Measurements from ENCODE around the gene CALHM2. TPM values are rescaled to one million over a fixed set of nuclear protein-coding genes. Genes with fewer than 3 reads are reported as not detected.

Gene CALHM2
- total RNA-seq, 1 donor from 2014 or later: 94.3 TPM

DNA sequence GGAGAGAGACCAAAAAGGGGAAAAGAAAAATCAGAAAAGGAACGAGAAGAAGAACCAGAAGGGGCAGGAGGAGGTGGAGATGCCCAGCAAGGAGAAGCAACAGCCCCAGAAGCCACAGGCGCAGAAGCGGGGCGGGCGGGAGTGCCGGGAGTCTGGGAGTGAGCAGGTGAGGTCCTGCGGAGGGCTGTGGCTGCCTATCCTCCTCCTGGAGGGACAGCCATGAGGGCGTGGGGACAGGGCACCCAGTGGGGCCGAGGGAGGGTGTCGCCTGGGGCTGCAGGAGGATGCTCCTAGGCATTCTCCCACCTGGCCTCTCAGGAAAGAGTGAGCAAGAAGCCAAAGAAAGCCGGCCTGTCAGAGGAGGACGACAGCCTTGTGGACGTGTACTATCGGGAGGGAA is 11.8 kb downstream of the CALHM2 start:
- intact Hi-C loops (cut with DNase I): no loop called here
- Histone ChIP-seq H3K4me3 (no peak overlapping the region), H3K9me3 (no peaks in the 10 kb centered on the region), H3K4me1 (peaks cover 32% of the 10 kb centered on the region), H3K27ac (no peak overlapping the region), H3K27me3 (no peaks in the 10 kb centered on the region), H3K36me3 (peaks cover 0 to 71% of the 10 kb centered on the region in 2 donors)
- DNase-seq (ENCODE audit: extremely low spot score in 2 of 2): no peak
- TF ChIP-seq POLR2A (IDR thresholded peaks at IDR 0.05): no peak
- no peak for TF ChIP-seq POLR2AphosphoS5 (IDR thresholded peaks at IDR 0.05; ENCODE audit: insufficient read depth in 1 of 2, low read depth in 1 of 2)
- TF ChIP-seq, protein P1, sequence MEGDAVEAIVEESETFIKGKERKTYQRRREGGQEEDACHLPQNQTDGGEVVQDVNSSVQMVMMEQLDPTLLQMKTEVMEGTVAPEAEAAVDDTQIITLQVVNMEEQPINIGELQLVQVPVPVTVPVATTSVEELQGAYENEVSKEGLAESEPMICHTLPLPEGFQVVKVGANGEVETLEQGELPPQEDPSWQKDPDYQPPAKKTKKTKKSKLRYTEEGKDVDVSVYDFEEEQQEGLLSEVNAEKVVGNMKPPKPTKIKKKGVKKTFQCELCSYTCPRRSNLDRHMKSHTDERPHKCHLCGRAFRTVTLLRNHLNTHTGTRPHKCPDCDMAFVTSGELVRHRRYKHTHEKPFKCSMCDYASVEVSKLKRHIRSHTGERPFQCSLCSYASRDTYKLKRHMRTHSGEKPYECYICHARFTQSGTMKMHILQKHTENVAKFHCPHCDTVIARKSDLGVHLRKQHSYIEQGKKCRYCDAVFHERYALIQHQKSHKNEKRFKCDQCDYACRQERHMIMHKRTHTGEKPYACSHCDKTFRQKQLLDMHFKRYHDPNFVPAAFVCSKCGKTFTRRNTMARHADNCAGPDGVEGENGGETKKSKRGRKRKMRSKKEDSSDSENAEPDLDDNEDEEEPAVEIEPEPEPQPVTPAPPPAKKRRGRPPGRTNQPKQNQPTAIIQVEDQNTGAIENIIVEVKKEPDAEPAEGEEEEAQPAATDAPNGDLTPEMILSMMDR (IDR thresholded peaks at IDR 0.05): no peak

DNA sequence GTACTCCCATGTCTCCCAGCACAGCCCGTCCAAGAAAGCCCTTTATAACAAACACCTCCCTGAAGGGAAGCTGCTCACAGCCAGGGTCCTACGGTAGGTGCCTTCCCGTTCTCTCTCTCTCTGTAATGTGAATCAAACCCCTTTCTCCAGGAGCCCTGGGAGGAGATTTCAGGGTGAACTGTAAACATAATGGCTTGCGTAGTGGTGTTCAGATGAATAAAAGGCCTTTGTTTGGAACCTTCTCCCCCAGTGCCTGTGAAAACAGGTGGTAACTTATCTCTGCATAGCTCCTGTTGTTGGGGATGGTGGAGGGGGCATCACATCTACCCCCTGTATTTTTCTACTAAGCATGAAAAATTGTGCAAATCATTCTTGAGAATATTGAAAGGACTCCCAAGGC is 12.4 kb downstream of the CALHM2 start:
- intact Hi-C loops (cut with DNase I): no loop called here
- H3K27ac ChIP-seq: no peak overlapping the region
- no peak overlapping the region for H3K4me3 ChIP-seq
- TF ChIP-seq POLR2AphosphoS5 (IDR thresholded peaks at IDR 0.05; ENCODE audit: insufficient read depth in 1 of 2, low read depth in 1 of 2) (no peak), POLR2A (IDR thresholded peaks at IDR 0.05) (no peak)
- TF ChIP-seq, protein P1 (IDR thresholded peaks at IDR 0.05): no peak
- peaks cover 0 to 64% of the 10 kb centered on the region in 2 donors for H3K36me3 ChIP-seq
- no peaks in the 10 kb centered on the region for H3K27me3 ChIP-seq
- DNase-seq (ENCODE audit: extremely low spot score in 2 of 2): no peak
- no peaks in the 10 kb centered on the region for H3K9me3 ChIP-seq
- peaks cover 25% of the 10 kb centered on the region for H3K4me1 ChIP-seq

DNA sequence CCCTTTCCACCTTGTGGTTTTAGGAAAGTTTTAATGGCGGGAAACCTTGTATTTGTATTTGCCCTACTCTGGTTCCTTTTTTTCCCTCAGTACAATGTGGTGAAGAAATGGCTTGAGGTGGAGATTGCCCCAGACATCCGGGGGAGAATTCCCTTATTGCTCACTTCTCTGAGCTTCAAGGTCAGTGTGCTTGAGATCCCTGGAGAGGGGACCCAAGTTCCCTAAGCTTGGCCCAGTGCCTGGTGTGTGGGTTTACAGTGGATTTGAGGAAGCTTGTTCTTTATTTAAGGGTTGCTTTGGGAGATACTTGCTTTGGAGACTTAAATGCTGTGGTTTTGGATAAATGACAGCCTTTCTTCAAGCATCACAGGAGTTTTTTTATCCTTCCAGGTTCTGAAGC is 18.3 kb downstream of the CALHM2 start:
- TF ChIP-seq POLR2AphosphoS5 (IDR thresholded peaks at IDR 0.05; ENCODE audit: insufficient read depth in 1 of 2, low read depth in 1 of 2) (no peak), POLR2A (IDR thresholded peaks at IDR 0.05) (no peak)
- TF ChIP-seq, protein P1 (IDR thresholded peaks at IDR 0.05): no peak
- H3K4me1 ChIP-seq: no peaks in the 10 kb centered on the region
- DNase-seq (ENCODE audit: extremely low spot score in 2 of 2): no peak
- peaks cover 0 to 42% of the 10 kb centered on the region in 2 donors for H3K36me3 ChIP-seq
- no peaks in the 10 kb centered on the region for H3K9me3 ChIP-seq
- intact Hi-C loops (cut with DNase I): no loop called here
- H3K27ac ChIP-seq: no peak overlapping the region
- H3K4me3 ChIP-seq: no peak overlapping the region
- no peaks in the 10 kb centered on the region for H3K27me3 ChIP-seq

DNA sequence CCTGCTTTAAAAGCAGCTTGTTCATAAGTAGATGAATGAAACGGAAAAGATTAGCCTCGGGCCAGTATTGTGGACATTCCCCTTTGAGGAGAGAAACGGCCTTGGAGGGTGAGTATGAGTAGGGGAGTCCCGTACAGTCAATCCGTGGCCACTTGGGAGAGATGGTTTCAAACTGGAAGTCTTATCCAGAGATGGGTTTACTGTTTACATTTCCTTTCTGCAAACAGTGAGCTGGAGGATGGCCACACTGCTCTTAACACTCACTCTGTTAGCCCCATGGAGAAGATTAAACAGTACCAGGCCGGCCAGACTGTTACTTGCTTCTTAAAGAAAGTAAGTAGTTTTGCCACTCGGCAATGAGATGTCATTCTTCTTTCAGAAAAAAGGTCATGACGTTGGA is 20.3 kb downstream of the CALHM2 start:
- H3K9me3 ChIP-seq: no peaks in the 10 kb centered on the region
- no peaks in the 10 kb centered on the region for H3K27me3 ChIP-seq
- intact Hi-C loops (cut with DNase I): no loop called here
- no peak overlapping the region for H3K4me3 ChIP-seq
- H3K27ac ChIP-seq: no peak overlapping the region
- H3K4me1 ChIP-seq: no peaks in the 10 kb centered on the region
- TF ChIP-seq POLR2A (IDR thresholded peaks at IDR 0.05) (no peak), POLR2AphosphoS5 (IDR thresholded peaks at IDR 0.05; ENCODE audit: insufficient read depth in 1 of 2, low read depth in 1 of 2) (no peak)
- TF ChIP-seq, protein P1 (IDR thresholded peaks at IDR 0.05): no peak
- peaks cover 0 to 42% of the 10 kb centered on the region in 2 donors for H3K36me3 ChIP-seq
- no peak for DNase-seq (ENCODE audit: extremely low spot score in 2 of 2)

DNA sequence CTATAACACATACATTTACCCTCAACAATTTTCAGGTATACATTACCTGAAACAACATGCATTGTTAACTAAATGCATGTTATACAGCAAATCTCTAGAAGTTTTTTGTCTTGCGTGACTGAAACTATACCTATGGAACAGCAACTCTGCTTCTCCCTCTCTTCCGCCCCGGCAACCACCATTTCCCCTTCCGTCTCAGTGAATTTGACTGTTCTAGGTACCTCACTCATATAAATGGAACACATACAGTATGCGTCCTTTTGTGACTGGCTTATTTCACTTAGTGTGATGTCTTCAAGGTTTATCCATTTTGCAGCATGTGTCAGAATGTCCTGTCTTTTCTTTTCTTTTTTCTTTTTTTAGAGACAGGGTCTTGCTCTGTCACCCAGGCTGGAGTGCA is 22.5 kb downstream of the CALHM2 start:
- DNase-seq (ENCODE audit: extremely low spot score in 2 of 2): no peak
- Histone ChIP-seq H3K4me3 (no peak overlapping the region), H3K36me3 (peaks cover 0 to 59% of the 10 kb centered on the region in 2 donors), H3K27me3 (no peaks in the 10 kb centered on the region), H3K4me1 (no peaks in the 10 kb centered on the region), H3K9me3 (no peaks in the 10 kb centered on the region), H3K27ac (no peak overlapping the region)
- TF ChIP-seq, protein P1 (IDR thresholded peaks at IDR 0.05): no peak
- TF ChIP-seq POLR2A (IDR thresholded peaks at IDR 0.05) (no peak), POLR2AphosphoS5 (IDR thresholded peaks at IDR 0.05; ENCODE audit: insufficient read depth in 1 of 2, low read depth in 1 of 2) (no peak)
- intact Hi-C loops (cut with DNase I): no loop called here

Data from vagina (tissue), 2 donors.